HG03103 (cell line): ENCODE measurements around the gene ULK1.

Experiments used
- ATAC-seq: cut with Tn5 transposase; IDR thresholded peaks from one replicate; pipeline ENCODE4 v1.9.1; 2021; ENCODE audit warnings: low read depth; ENCODE audit not compliant: unreplicated experiment

The ULK1 gene

DNA sequence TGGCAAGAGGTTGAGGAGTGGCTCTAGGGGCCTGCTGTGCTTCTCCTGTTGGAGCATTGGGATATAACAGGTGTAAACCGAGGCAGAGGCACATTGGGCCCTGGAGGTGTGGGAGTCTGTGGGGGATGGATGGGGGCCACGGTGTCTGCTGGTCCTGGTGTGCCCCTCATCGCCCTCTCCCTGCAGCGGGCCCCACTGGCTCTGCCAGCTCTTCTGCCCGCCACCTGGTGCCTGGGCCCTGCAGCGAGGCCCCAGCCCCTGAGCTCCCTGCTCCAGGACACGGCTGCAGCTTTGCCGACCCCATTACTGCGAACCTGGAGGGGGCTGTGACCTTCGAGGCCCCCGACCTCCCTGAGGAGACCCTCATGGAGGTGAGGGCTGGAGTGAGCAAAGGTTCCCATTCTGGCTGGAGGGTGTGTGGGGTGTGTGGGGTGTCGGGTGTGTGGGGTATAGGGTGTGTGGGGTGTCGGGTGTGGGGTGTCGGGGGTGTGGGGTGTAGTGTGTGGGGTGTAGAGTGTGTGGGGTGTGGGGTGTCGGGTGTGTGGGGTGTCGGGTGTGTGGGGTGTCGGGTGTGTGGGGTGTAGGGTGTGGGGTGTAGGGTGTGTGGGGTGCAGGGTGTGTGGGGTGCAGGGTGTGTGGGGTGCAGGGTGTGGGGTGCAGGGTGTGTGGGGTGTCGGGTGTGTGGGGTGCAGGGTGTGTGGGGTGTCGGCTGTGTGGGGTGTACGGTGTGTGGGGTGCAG, 24.1 kb downstream of the ULK1 start:
- ATAC-seq = no peak

DNA sequence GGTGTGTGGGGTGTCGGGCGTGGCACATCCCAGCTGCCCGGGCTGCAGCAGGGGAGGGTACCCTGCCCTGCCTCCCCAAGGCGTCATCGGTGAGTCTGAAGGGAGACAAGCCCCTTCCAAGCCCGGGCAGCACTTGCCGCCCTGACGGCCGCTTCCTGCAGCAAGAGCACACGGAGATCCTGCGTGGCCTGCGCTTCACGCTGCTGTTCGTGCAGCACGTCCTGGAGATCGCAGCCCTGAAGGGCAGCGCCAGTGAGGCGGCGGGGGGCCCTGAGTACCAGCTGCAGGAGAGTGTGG, 24.6 kb downstream of the ULK1 start:
- no peak for ATAC-seq

DNA sequence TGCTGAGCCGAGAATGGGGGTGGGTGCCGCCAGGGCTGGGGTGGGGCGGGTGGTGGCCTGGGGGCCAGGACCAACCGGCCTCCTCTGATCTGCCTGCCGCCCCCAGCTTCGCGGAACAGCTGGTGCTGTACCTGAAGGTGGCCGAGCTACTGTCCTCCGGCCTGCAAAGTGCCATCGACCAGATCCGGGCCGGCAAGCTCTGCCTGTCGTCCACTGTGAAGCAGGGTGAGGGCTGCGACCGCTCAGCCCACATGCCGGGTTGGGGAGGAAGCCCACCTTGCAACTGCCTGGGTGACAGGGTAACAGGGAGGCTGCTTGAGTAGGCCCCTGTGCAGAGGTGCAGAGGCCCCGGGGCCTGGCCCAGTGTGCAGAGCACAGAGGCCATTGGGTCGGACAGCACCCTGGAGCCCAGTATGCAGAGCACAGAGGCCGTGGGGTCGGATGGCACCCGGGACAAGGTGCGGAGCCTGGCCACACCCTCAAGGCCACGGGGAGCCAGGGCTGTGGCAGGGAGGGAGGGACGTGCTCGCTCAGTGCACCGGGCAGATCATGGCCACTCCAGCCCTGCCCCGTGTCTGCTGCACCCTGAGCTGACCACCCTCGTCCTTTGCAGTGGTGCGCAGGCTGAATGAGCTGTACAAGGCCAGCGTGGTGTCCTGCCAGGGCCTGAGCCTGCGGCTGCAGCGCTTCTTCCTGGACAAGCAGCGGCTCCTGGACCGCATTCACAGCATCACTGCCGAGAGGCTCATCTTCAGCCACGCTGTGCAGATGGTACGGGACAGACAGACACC, 25.1 kb downstream of the ULK1 start:
- no peak for ATAC-seq

DNA sequence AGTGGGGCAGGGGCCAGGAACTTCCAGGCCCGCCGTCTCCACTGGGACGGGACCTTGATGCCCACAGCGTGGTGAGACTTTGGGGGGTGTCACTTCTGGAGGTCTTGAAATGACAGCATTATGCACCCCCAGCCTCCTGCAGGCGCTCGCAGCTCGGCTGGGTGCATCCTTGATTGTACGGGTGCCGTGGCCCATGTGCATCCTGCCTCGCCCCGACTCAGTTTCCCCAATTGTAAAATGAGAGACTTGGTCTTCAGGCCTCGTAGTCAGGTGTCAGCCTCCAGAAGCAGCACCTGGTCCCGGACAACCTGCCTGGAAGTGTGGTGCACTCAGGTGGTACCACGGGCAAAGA, 25.7 kb downstream of the ULK1 start:
- ATAC-seq = no peak

DNA sequence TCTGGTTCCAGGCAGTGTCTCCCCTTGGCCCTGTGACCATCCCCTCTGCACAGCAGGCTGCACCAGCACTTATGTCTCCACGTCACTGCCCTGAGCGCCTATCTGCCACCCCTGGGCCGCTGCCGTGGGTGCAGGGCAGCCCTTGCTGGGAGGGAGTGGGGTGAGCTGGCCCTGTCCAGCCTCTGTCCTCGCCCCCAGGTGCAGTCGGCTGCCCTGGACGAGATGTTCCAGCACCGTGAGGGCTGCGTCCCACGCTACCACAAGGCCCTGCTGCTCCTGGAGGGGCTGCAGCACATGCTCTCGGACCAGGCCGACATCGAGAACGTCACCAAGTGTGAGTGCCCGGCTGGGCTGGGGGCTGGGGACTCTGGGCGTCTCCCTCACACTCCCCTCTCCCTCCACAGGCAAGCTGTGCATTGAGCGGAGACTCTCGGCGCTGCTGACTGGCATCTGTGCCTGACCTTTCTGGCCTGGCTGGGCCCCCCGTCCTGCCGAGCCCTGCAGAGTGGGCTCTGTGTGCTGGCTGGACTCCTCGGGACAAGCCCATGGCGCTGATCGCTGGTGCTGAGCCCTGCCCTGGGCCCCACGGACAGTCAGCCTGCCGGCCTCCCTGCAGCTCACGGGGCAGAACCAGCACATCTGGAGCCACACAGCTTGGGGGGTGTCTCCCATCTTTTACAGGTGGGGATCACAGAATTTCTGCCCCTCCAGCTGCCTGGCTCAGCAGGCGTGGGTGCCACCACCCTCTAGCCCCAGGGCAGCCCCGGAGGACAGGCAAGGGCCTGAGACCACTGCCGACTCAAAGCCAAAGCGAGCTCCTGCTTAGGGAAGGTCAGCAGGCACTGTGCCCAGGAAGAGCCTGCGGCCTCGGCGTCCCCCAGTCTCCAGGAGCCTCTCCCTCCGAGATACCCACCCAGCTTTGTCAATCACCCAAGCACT, 26.7 kb downstream of the ULK1 start:
- no peak for ATAC-seq

DNA sequence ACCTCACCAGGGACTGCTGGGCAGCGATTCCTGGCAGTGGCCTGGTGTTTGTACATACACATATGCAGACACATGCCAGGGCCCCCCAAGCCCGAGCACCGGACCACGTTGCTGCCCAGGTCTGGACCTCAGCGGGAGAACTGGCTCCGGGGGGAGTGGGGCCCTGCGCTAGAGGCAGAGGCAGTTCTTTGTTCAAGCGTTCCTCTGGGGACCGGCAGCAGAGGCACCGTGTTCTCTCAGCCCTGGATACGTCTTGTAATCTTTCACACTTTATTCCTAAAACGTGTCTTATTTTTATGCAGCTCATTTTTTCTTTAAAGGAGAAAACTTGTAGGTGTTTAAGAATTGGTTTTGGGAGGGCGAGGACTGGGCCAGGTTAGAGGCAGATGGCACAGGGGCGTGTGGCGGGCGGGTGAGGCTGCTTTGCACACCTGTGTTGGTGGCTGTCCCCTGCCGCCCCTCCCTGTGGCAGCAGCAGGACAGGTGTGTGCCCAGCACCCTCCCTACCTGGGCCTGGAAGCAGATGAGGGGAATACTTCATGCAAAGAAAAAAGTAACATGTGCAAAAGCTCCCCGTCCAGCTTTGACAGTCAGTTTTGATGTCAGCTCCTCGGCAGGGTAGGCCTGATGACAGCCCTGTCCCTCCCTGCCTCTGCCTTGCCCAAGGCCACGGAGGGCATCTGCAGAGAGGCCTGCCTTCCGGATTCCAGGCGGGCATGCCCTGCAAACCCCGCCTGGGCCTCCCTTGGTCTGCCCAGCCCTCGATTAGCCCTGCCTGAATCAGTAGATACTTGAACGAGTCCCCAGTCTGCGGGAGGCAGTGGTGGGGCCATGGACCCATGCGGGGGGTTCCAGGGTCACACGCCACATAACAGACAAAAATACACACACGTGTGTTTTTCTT, 27.7 kb downstream of the ULK1 start:
- no peak for ATAC-seq

DNA sequence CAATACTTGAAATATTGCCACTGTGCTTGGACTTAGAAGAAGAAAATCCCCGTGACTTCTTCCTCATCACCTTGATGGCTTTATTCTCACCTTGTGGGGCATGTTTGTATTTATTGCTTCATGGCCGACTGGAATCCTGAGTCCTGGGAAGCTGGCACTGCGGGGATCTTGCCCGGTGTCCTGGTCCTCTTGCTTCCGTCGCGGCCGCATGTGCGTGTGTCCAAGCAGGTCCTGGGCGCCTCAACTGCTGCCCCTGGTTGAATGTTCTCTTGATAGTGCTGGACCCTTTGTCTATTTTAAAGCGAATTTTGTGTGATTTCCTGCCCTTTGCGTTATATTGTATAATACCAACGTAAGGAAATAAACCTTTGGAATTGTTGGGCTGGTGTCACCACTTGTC, 28.4 kb downstream of the ULK1 start:
- ATAC-seq = no peak

DNA sequence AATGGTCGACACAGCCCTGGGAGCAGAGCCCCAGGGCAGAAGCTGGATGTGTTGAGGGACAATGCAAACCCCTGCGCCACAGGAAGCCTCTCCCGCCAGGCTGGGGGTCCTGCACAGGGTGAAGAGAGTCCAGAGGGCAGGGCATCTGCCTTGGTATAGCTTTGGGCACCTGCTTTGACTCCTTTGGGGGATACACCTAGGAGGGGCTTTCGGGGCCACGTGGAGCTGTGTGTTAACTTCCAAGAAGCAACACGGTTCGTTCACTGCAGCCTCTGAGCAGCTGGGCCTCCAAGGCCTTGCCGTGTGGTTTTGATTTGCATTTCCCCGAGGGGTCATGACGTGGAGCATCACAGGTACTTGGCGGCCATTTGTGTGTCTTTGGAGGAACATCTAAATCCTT, 28.8 kb downstream of the ULK1 start:
- peak; percentile 79 for ATAC-seq

DNA sequence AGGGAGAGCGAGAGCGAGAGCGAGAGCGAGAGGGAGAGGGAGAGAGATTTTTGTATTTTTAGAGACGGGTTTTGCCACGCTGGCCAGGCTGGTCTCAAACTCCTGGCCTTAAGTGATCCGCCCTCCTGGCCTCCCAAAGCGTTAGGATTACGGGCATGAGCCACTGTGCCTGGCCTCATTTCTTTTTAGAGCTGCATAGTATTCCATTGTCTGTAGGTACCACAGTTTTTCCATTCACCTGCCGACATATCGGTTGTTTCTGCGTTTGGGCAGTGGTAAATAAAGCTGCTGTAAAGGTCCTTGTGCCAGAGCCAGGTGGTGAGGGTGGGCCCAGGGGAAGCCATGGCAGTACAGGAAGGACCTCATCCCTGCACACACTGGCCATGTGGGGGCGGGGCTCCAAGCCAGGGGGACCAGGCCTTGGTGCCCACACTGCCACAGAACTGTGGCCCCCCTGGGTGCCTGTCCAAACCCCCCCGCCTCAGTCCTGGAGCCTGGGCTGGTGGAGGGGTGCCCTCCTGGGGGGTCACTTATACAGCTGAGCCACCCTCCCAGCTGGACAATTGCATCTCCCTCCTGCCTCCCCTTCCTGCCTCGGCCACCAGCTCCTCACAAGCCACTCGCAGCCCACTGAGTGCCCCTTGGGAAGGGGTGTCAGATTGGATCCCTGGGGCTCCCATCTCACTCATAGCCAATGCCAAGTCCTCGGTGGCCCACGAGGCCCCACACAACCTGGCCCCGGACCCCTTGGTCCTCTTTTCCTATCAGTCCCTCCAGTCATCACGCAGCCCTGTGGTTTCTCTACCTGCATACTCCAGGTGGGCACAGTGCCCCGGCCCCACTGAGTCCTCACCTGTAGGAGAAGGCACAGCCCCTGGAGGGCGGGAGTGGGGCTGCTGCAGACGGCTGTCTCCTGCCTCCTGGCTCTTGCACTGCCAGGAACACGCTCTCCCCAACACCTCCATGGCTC, 33.0 kb downstream of the ULK1 start:
- no peak for ATAC-seq

DNA sequence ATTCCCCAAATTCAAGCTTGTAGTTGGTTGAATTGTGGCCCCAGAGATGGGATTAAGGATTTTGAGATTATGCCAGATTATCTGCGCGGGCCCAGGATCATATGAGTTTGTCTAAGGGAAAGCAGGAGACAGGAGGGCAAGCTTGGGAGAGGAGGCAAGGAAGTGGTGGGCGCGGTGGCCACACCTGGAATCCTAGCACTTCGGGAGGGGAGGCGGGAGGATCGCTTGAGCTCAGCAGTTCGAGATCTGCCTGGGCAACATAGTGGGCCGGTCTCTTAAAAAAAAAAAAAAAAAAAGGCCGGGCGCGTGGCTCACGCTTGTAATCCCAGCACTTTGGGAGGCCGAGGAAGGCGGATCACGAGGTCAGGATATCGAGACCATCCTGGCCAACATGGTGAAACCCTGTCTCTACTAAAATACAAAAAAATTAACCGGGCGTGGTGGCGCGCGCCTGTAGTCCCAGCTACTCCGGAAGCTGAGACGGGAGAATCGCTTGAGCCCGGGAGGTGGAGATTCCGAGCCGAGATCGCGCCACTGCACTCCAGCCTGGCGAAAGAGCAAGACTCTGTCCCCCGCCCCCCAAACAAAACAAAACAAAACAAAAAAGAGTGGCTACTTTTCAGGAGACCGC, 33.8 kb downstream of the ULK1 start:
- ATAC-seq = peak; percentile 2

DNA sequence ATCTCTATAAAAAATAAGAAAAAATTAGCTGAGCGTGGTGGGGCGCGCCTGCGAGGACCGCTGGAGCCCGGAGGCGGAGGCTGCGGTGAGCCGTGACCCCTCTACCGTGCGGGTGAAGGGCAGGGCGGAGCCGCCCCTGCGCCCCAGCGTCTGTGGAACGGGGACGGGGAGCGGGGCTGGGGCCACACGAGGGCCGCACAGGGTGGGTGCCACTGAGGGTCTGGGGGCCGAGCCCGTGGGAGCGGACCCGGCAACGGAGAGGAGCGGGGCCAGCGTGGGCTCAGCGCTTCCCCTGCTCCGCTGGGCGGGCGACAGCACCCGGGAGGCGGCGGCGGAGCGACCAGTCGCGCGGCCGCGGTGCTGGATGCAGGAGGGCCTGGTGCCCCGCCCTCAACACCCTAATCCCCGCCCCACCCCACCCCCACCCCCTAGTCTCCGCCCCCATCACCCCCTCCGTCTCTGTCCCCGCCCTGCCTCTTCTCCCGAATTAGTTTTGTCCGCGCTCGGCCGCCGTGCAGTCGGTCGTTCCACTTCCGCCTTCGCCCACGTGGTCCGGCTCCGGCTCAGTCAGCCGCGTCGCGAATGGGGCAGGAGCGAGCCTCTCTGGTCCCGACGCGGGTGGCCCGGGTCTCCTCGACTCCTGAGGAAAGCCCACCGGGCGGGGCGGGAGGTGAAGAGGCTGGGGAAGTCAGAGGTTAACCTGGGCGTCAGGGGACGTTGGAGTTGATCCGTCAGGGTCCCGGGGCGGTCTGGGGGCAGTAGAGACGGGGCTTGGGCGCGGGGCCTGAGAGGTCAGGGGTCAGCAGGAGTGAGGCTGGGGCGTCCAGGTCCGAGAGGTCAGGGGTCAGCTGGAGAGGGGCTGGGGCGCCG, 34.5 kb downstream of the ULK1 start, which contains the start of gene PUS1:
Gene PUS1 (plus strand): TSS at position 566 of the 870 bp plus-strand sequence. CDS start 447 bp downstream, outside the sequence.
- ATAC-seq = peak; percentile 57

DNA sequence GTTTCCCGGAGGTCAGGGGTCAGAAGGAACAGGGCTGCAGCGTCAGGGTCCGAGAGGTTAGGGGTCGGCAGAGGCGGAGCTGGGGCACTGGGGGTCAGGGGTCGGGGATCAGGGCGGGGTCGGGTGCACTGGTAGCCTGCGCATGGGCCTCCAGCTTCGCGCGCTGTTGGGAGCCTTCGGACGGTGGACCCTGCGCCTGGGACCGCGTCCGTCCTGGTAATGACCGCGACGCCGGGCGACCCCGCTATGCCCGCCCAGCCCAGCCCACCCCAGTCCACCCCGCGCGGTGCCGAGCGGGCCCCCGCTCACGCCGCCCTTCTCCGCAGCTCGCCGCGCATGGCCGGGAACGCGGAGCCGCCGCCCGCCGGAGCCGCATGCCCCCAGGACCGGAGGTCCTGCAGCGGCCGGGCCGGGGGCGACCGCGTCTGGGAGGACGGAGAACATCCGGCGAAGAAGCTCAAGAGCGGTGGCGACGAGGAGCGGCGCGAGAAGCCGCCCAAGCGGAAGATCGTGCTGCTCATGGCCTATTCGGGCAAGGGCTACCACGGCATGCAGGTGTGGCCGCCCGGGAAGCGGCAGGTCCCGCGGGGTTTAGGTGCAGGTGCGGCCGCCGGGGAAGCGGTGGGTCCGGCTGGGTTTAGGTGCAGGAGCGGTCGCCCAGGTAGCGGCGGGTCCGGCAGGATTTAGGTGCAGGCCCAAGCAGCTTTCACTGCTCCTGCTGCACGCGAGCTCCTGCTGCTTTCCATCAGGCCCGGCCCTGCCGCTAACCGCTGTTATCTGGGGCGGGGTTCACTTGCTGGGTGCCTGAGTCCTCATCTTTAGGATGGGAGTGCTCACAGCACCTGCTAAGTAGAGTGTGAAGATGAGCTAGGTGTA, 35.4 kb downstream of the ULK1 start:
- ATAC-seq = no peak

DNA sequence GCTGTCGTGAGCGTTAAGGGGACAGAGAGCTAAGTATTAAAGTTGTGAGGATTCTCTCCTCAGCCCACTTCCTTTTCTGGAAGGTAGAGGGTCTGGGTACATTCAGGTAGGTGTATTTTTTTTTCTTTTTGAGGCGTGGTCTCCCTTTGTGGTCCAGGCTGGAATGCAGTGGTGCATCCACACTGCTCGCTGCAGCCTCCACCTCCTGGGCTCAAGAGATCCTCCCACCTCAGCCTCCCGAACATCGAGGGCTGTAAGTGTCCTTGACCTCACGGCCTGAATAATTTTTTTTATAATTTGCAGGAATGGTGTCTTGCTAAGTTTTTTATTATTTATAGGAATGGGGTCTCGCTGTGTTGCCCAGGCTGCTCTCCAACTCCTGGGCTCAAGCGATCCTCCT, 36.1 kb downstream of the ULK1 start:
- no peak for ATAC-seq

DNA sequence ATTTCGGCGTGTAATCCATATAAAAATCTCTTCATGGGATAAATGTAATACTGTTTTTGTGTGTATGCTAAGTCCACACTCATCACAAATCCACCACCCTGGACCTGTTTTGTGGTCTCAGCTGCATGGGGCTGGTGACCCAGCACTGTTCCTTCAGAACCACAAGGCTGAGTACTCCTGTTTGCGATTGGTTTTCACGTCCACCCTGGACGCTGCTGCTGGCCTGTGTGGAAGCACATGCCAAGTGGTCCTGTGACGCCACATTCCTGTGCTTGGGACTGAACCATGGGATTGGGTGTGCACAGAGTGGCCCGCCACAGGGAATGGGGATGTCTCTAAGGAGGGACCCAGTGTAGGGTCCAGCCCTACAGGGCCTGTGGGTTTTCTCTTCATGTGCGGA, 39.0 kb downstream of the ULK1 start:
- ATAC-seq = no peak

DNA sequence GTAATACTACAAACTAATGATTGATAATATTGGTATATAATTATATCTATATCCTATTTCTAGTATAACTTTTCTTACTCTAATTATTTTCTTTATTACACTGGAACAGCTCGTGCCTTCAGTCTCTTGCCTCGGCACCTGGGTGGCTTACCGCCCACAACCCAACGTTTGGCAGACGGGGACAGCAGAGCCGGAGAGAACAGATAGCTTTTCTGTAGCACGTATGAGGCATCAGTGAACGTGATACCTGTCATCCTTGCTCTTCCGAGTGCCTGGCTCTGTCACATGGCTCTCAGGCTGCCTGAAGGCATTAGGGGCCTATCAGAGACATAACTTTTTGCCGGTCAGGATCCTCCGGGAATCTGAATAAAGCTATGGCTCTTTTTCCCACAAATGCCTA, 40.1 kb downstream of the ULK1 start:
- no peak for ATAC-seq

DNA sequence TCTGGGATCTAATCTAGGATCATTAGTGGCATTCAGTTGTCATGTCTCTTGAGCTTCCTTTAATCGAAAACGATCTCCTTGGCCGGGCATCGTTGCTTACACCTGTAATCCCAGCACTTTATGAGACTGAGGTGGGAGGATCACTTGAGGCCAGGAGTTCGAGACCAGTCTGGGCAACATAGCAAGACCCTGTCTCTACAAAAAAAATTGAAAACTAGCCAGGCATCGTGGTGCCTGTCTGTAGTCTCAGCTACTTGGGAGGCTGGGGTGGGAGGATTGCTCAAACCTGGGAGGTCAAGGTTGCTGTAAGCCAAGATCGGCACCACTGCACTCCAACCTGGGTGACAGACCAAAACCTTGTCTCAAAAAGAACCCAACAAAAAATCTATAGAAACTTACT, 43.7 kb downstream of the ULK1 start:
- no peak for ATAC-seq

DNA sequence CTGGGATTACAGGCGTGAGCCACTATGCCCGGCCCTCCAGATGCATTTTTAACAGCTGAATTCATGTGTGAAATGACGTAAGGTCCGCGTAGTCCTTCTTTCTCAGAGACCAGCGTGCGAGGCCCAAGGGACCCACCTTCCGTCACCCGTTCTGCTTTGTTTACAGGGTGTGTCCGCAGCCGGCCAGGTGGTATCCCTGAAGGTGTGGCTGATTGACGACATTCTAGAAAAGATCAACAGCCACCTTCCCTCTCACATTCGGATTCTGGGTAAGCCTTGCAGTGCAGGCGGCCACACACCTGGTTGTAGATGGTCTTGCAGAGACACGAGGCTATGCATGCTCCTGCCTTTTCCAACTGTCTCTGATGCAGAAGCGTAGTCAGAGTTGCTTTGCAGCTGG, 44.6 kb downstream of the ULK1 start:
- no peak for ATAC-seq
